GM12878 (cell line): Measurements from ENCODE around the gene GRIK5. TPM values are rescaled to one million over a fixed set of nuclear protein-coding genes. Genes with fewer than 3 reads are reported as not detected.

Experiments
- ATAC-seq: fragments of 200-7000 bp; cut with Tn5 transposase; 3 replicates; pipeline ENCODE4 v1.9.1; 2020; ENCODE audit warnings: mild to moderate bottlenecking, moderate library complexity
- BruUV-seq: library from RNA; stranded (reverse); fragments of 400-500 nt; replicated peaks from 2 replicates; lab custom pipeline; 2021; lab: Mats Ljungman, UMichigan
- CTCF ChIA-PET: fragments of 300-600 bp; sonication (Branson Sonifier 250); formaldehyde crosslinking; extraction: SDS; loops from one replicate; lab custom pipeline; 2021; ENCODE audit warnings: inconsistent platforms; lab: Yijun Ruan, JAX
- POLR2A ChIA-PET: fragments of 350-600 bp; formaldehyde crosslinking; extraction: SDS; loops from one replicate; lab custom pipeline; 2021; ENCODE audit warnings: inconsistent platforms; lab: Charles Lee
- RAD21 ChIA-PET: fragments of 300-600 bp; sonication (Branson Sonifier 250); formaldehyde crosslinking; loops from one replicate; lab custom pipeline; 2023; ENCODE audit warnings: antibody characterized with exemption; ENCODE audit not compliant: unreplicated experiment; lab: Charles Lee
- SMC1A ChIA-PET: fragments of 300-600 bp; sonication (Branson Sonifier 250); formaldehyde crosslinking; loops from one replicate; lab custom pipeline; 2023; ENCODE audit not compliant: unreplicated experiment, uncharacterized antibody; lab: Charles Lee
- DNase-seq: peaks from one replicate; pipeline ENCODE4 v3.0.0-alpha.2; 2011; ENCODE audit warnings: low read depth, low spot score
- FAIRE-seq: peaks from 3 replicates; lab custom pipeline; 2011; peaks lifted over from hg19 to GRCh38; lab: Jason Lieb, UNC
- H2AFZ ChIP-seq: 2 replicates; pipeline ENCODE4 v1.6.0; 2011; ENCODE audit warnings: low read depth, low read length, control low read depth; ENCODE audit not compliant: control insufficient read depth
- H3K27ac ChIP-seq: 2 replicates; pipeline ENCODE4 v1.5.1; 2011; ENCODE audit warnings: control low read depth; ENCODE audit not compliant: control insufficient read depth, insufficient read depth
- H3K27me3 ChIP-seq, 2 experiments: replicated peaks in 1 of 2; 2 replicates each; pipeline versions ENCODE4 v1.6.0 to v1.6.1; 2011; ENCODE audit warnings: low read length in 1 of 2; ENCODE audit not compliant: control insufficient read depth in 2 of 2, insufficient read depth in 2 of 2
- H3K36me3 ChIP-seq, 2 experiments: 2 replicates each; pipeline ENCODE4 v1.5.1; 2011; ENCODE audit warnings: low read length in 1 of 2; ENCODE audit not compliant: control insufficient read depth in 2 of 2, insufficient read depth in 2 of 2
- H3K4me1 ChIP-seq: 2 replicates; pipeline ENCODE4 v1.6.1; 2011; ENCODE audit warnings: mild to moderate bottlenecking, low read length, moderate library complexity, mixed read lengths; ENCODE audit not compliant: control insufficient read depth, insufficient read depth
- H3K4me2 ChIP-seq: 2 replicates; pipeline ENCODE4 v1.6.0; 2011; ENCODE audit warnings: control low read depth; ENCODE audit not compliant: control insufficient read depth, insufficient read depth
- H3K4me3 ChIP-seq: fragments of 200-600 bp; sonication (generic); 2 replicates; pipeline ENCODE4 v1.5.1; 2016
- H3K79me2 ChIP-seq: 2 replicates; pipeline ENCODE4 v1.6.0; 2011; ENCODE audit warnings: low read length; ENCODE audit not compliant: control insufficient read depth, insufficient read depth
- H3K9ac ChIP-seq: 2 replicates; pipeline ENCODE4 v1.8.0; 2011; ENCODE audit warnings: low read length, control low read depth, mixed read lengths; ENCODE audit not compliant: control insufficient read depth, insufficient read depth
- H3K9me3 ChIP-seq: replicated peaks from 3 replicates; pipeline ENCODE4 v1.5.1; 2011; ENCODE audit warnings: mild to moderate bottlenecking, low read length; ENCODE audit not compliant: control insufficient read depth, insufficient read depth
- H4K20me1 ChIP-seq: 2 replicates; pipeline ENCODE4 v1.6.0; 2011; ENCODE audit not compliant: control insufficient read depth, insufficient read depth
- FOXM1 ChIP-seq: IDR thresholded peaks from 2 replicates; pipeline ENCODE4 v1.6.1; 2012; ENCODE audit warnings: low read depth, mild to moderate bottlenecking, inconsistent platforms, low read length, moderate library complexity
- MTA3 ChIP-seq: IDR thresholded peaks from 2 replicates; pipeline ENCODE4 v1.6.1; 2012; ENCODE audit warnings: low read length, inconsistent platforms, borderline replicate concordance
- PAX8 ChIP-seq: fragments of 450-650 bp; IDR thresholded peaks from 2 replicates; pipeline ENCODE4 v1.6.1; 2017; ENCODE audit warnings: mild to moderate bottlenecking, moderate library complexity
- RUNX3 ChIP-seq: IDR thresholded peaks from 2 replicates; pipeline ENCODE4 v1.6.1; 2012; ENCODE audit warnings: low read length, inconsistent platforms
- TCF12 ChIP-seq: IDR thresholded peaks from 2 replicates; pipeline ENCODE4 v1.6.1; 2011; ENCODE audit warnings: low read depth, mild to moderate bottlenecking, low read length
- YY1 ChIP-seq: IDR thresholded peaks from 2 replicates; pipeline ENCODE4 v1.6.1; 2011; ENCODE audit warnings: low read depth, mild to moderate bottlenecking, low read length
- ZNF207 ChIP-seq: fragments of 450-650 bp; IDR thresholded peaks from 2 replicates; pipeline ENCODE4 v1.6.1; 2014; ENCODE audit warnings: antibody characterized with exemption, mild to moderate bottlenecking, borderline replicate concordance
- WGBS: methylation state at CpG from one replicate; pipeline ENCODE4 v1.1.6; 2016; ENCODE audit warnings: low lambda C conversion rate; ENCODE audit not compliant: insufficient replicate concordance, insufficient coverage; ENCODE audit errors: missing lambda C conversion rate; 5-methylcytosine and 5-hydroxymethylcytosine counted together
- in situ Hi-C: fragments of 300-500 bp; cut with MboI; formaldehyde crosslinking; loops from 9 replicates; pipeline ENCODE4 v1.14.3; 2018; ENCODE audit warnings: mixed read lengths
- intact Hi-C: fragments of 100-400 bp; cut with micrococcal nuclease; formaldehyde crosslinking; loops from one replicate; pipeline ENCODE4 v1.14.2; 2022; ENCODE audit not compliant: unreplicated experiment
- polyA plus RNA-seq, 11 experiments: library from polyadenylated mRNA; depleted of rRNA in 4 of 11; unstranded in 6 of 11; stranded (reverse) in 5 of 11; fragments of >200 nt; fragmentation: Nextera tagmentation in 4 of 11; fragmentation: Illumina TruSeq in 1 of 11; extraction: Ambion mirVana in 4 of 11; extraction: Trizol in 1 of 11; gene quantifications; 1 replicate in 1 of 11; 2 replicates in 10 of 11; pipeline versions ENCODE4 v1.2.1 to v1.2.3, GENCODE V29; 2011 to 2016; ENCODE audit warnings: inconsistent platforms in 2 of 11, missing spikeins in 2 of 11, low read depth in 1 of 11
- total RNA-seq, 4 experiments: library from RNA; depleted of rRNA in 3 of 4; stranded (reverse); fragments of >200 nt in 3 of 4; fragmentation: Illumina TruSeq in 1 of 4; extraction: Trizol in 1 of 4; gene quantifications; 2 replicates each; pipeline versions ENCODE4 v1.2.1 to v1.2.3, GENCODE V29; 2013 to 2021
- TF ChIP-seq, protein P1 (sequence below): fragments of 450-650 bp; IDR thresholded peaks from 2 replicates; pipeline ENCODE4 v1.6.1; 2017; ENCODE audit warnings: mild to moderate bottlenecking, moderate library complexity
- TF ChIP-seq, protein P2 (sequence below): IDR thresholded peaks from 2 replicates; pipeline ENCODE4 v1.6.1; 2011; ENCODE audit warnings: low read depth, low read length, improper control_type of control experiment, borderline replicate concordance
- TF ChIP-seq, protein P3 (sequence below): fragments of 450-650 bp; IDR thresholded peaks from 2 replicates; pipeline ENCODE4 v1.6.1; 2017; ENCODE audit warnings: borderline replicate concordance
- TF ChIP-seq, protein P4 (sequence below), 3 experiments: IDR thresholded peaks in 2 of 3; conservative IDR thresholded peaks in 1 of 3; 2 replicates each; pipeline ENCODE4 v1.5.1; 2011; ENCODE audit warnings: low read depth in 3 of 3, low read length in 3 of 3, mild to moderate bottlenecking in 3 of 3, control low read depth in 2 of 3, moderate library complexity in 2 of 3, inconsistent platforms in 1 of 3, mixed read lengths in 1 of 3; ENCODE audit not compliant: control insufficient read depth in 2 of 3, insufficient read depth in 1 of 3; ENCODE audit errors: extremely low read depth in 1 of 3
- TF ChIP-seq, protein P5 (sequence below): fragments of 150-350 bp; IDR thresholded peaks from 2 replicates; pipeline ENCODE4 v1.6.1; 2016; ENCODE audit warnings: low read depth, low read length

The GRIK5 gene
- total and polyA plus RNA-seq, 10 of the 15 experiments (the other 5 are each of a cell fraction or from before 2014, with no cell fraction given): 0.03 to 0.23 (median 0.07) TPM; not detected in 3

DNA sequence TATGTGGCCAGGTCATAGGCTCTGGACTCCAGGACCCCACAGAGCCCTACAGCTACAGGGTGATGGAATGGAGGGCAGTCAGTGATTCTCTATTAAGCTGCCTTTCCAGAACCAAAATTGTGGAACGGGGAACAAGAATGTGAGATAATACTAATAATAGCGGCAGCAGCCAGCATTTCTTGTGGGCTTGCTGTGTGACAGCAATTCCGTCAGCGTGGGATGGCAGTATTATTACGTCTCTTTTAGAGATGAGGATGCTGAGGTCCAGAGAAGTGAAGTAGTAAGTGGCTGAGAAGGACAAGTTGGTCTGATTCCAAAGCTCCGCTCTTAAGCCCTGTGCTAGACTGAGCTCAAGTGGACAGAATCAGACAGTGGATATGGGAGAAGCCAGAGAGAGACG, 24.4 kb downstream of the GRIK5 start:
- SMC1A ChIA-PET: interaction anchor here (1.4 kb wide), 1 partner anchor 11 kb away, joined by 4 read pairs; no protein-coding TSS in a partner anchor
- TF ChIP-seq, protein P1, sequence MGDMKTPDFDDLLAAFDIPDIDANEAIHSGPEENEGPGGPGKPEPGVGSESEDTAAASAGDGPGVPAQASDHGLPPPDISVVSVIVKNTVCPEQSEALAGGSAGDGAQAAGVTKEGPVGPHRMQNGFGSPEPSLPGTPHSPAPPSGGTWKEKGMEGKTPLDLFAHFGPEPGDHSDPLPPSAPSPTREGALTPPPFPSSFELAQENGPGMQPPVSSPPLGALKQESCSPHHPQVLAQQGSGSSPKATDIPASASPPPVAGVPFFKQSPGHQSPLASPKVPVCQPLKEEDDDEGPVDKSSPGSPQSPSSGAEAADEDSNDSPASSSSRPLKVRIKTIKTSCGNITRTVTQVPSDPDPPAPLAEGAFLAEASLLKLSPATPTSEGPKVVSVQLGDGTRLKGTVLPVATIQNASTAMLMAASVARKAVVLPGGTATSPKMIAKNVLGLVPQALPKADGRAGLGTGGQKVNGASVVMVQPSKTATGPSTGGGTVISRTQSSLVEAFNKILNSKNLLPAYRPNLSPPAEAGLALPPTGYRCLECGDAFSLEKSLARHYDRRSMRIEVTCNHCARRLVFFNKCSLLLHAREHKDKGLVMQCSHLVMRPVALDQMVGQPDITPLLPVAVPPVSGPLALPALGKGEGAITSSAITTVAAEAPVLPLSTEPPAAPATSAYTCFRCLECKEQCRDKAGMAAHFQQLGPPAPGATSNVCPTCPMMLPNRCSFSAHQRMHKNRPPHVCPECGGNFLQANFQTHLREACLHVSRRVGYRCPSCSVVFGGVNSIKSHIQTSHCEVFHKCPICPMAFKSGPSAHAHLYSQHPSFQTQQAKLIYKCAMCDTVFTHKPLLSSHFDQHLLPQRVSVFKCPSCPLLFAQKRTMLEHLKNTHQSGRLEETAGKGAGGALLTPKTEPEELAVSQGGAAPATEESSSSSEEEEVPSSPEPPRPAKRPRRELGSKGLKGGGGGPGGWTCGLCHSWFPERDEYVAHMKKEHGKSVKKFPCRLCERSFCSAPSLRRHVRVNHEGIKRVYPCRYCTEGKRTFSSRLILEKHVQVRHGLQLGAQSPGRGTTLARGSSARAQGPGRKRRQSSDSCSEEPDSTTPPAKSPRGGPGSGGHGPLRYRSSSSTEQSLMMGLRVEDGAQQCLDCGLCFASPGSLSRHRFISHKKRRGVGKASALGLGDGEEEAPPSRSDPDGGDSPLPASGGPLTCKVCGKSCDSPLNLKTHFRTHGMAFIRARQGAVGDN: no peak
- TF ChIP-seq FOXM1 (no peak), TCF12 (no peak), MTA3 (no peak), RUNX3 (no peak), PAX8 (no peak), YY1 (no peak), ZNF207 (no peak)
- TF ChIP-seq, protein P2, sequence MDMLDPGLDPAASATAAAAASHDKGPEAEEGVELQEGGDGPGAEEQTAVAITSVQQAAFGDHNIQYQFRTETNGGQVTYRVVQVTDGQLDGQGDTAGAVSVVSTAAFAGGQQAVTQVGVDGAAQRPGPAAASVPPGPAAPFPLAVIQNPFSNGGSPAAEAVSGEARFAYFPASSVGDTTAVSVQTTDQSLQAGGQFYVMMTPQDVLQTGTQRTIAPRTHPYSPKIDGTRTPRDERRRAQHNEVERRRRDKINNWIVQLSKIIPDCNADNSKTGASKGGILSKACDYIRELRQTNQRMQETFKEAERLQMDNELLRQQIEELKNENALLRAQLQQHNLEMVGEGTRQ: no peak
- TF ChIP-seq, protein P3, sequence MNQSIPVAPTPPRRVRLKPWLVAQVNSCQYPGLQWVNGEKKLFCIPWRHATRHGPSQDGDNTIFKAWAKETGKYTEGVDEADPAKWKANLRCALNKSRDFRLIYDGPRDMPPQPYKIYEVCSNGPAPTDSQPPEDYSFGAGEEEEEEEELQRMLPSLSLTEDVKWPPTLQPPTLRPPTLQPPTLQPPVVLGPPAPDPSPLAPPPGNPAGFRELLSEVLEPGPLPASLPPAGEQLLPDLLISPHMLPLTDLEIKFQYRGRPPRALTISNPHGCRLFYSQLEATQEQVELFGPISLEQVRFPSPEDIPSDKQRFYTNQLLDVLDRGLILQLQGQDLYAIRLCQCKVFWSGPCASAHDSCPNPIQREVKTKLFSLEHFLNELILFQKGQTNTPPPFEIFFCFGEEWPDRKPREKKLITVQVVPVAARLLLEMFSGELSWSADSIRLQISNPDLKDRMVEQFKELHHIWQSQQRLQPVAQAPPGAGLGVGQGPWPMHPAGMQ: no peak
- TF ChIP-seq, protein P4, sequence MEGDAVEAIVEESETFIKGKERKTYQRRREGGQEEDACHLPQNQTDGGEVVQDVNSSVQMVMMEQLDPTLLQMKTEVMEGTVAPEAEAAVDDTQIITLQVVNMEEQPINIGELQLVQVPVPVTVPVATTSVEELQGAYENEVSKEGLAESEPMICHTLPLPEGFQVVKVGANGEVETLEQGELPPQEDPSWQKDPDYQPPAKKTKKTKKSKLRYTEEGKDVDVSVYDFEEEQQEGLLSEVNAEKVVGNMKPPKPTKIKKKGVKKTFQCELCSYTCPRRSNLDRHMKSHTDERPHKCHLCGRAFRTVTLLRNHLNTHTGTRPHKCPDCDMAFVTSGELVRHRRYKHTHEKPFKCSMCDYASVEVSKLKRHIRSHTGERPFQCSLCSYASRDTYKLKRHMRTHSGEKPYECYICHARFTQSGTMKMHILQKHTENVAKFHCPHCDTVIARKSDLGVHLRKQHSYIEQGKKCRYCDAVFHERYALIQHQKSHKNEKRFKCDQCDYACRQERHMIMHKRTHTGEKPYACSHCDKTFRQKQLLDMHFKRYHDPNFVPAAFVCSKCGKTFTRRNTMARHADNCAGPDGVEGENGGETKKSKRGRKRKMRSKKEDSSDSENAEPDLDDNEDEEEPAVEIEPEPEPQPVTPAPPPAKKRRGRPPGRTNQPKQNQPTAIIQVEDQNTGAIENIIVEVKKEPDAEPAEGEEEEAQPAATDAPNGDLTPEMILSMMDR (IDR thresholded peaks at IDR 0.05 in 2 of 3, conservative IDR thresholded peaks at IDR 0.05 in 1 of 3; ENCODE audit: control insufficient read depth in 2 of 3, extremely low read depth in 1 of 3, insufficient read depth in 1 of 3, low read depth in 3 of 3, low read length in 3 of 3): no peak
- TF ChIP-seq, protein P5, sequence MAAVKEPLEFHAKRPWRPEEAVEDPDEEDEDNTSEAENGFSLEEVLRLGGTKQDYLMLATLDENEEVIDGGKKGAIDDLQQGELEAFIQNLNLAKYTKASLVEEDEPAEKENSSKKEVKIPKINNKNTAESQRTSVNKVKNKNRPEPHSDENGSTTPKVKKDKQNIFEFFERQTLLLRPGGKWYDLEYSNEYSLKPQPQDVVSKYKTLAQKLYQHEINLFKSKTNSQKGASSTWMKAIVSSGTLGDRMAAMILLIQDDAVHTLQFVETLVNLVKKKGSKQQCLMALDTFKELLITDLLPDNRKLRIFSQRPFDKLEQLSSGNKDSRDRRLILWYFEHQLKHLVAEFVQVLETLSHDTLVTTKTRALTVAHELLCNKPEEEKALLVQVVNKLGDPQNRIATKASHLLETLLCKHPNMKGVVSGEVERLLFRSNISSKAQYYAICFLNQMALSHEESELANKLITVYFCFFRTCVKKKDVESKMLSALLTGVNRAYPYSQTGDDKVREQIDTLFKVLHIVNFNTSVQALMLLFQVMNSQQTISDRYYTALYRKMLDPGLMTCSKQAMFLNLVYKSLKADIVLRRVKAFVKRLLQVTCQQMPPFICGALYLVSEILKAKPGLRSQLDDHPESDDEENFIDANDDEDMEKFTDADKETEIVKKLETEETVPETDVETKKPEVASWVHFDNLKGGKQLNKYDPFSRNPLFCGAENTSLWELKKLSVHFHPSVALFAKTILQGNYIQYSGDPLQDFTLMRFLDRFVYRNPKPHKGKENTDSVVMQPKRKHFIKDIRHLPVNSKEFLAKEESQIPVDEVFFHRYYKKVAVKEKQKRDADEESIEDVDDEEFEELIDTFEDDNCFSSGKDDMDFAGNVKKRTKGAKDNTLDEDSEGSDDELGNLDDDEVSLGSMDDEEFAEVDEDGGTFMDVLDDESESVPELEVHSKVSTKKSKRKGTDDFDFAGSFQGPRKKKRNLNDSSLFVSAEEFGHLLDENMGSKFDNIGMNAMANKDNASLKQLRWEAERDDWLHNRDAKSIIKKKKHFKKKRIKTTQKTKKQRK: no peak

More for the DNA sequence above, 24.4 kb downstream of the GRIK5 start:
- Histone ChIP-seq H3K9me3 (no peaks in the 10 kb centered on the region), H3K79me2 (no peaks in the 10 kb centered on the region), H4K20me1 (no peaks in the 10 kb centered on the region), H2AFZ (no peak overlapping the region), H3K27ac (no peak overlapping the region), H3K4me3 (no peak overlapping the region), H3K4me1 (no peaks in the 10 kb centered on the region), H3K27me3 (no peaks in the 10 kb centered on the region; a peak in 1 of 4 replicates), H3K4me2 (no peak overlapping the region), H3K9ac (no peak overlapping the region), H3K36me3 (no peaks in the 10 kb centered on the region)
- POLR2A ChIA-PET: interaction anchor here (0.5 kb wide), 1 partner anchor 28 kb away, joined by 4 read pairs; no protein-coding TSS in a partner anchor
- BruUV-seq: no TSS peak
- DNase-seq (no peak), FAIRE-seq (no peak), ATAC-seq (no peak)
- 49% methylated on average over 7 of the region's 7 CpGs for WGBS
- in situ Hi-C loops (no loop called here), intact Hi-C loops (no loop called here)
- RAD21 ChIA-PET: no interaction called here
- CTCF ChIA-PET: interaction anchor here (1.0 to 2.4 kb wide), 3 partner anchors 11 to 292 kb away, joined by 3 to 11 read pairs (median 4); no protein-coding TSS in a partner anchor
